Spleen (tissue), 11 donors: ENCODE data around the gene PPP2R5E. TPM values are rescaled to one million over a fixed set of nuclear protein-coding genes. Genes with fewer than 3 reads are reported as not detected.

Experiments used
- DNase-seq: peaks from one replicate; pipeline ENCODE4 v3.0.0-alpha.2; 2020
- H3K27ac ChIP-seq, 8 donors: fragments of 200-600 bp; sonication (generic) in 7 of 8; 1 replicate in 4 of 8; 2 replicates in 4 of 8; pipeline versions ENCODE4 v1.5.0 to v1.8.0; 2016 to 2021; ENCODE audit warnings: inconsistent platforms in 4 of 8, mild to moderate bottlenecking in 4 of 8, moderate library complexity in 1 of 8
- H3K27me3 ChIP-seq, 7 donors: fragments of 200-600 bp; sonication (generic) in 6 of 7; replicated peaks in 1 of 7; 1 replicate in 4 of 7; 2 replicates in 3 of 7; pipeline versions ENCODE4 v1.5.0 to v1.8.0; 2016 to 2021; ENCODE audit warnings: inconsistent platforms in 3 of 7, mild to moderate bottlenecking in 1 of 7
- H3K36me3 ChIP-seq, 6 donors: fragments of 200-600 bp; sonication (generic) in 5 of 6; 1 replicate in 4 of 6; 2 replicates in 2 of 6; pipeline versions ENCODE4 v1.5.0 to v1.8.0; 2016 to 2021; ENCODE audit warnings: inconsistent platforms in 2 of 6
- H3K4me1 ChIP-seq, 6 donors: fragments of 200-600 bp; sonication (generic) in 5 of 6; 1 replicate in 3 of 6; 2 replicates in 3 of 6; pipeline versions ENCODE4 v1.5.0 to v1.8.0; 2016 to 2021; ENCODE audit warnings: inconsistent platforms in 3 of 6
- H3K4me3 ChIP-seq, 8 donors: fragments of 200-600 bp; sonication (generic) in 7 of 8; 1 replicate in 4 of 8; 2 replicates in 4 of 8; pipeline versions ENCODE4 v1.5.0 to v1.8.0; 2016 to 2021; ENCODE audit warnings: inconsistent platforms in 4 of 8, mild to moderate bottlenecking in 4 of 8, moderate library complexity in 2 of 8
- H3K9me3 ChIP-seq, 8 donors: fragments of 200-600 bp; sonication (generic) in 7 of 8; 1 replicate in 4 of 8; 2 replicates in 4 of 8; pipeline versions ENCODE4 v1.5.0 to v1.8.0; 2016 to 2021; ENCODE audit warnings: inconsistent platforms in 4 of 8
- CTCF ChIP-seq, 11 experiments: fragments of 200-600 bp in 7 of 11; fragments of 450-650 bp in 4 of 11; sonication (generic) in 4 of 11; IDR thresholded peaks in 8 of 11; conservative IDR thresholded peaks in 3 of 11; 1 replicate in 7 of 11; 2 replicates in 4 of 11; pipeline versions ENCODE4 v1.4.0 to v1.8.0; 2016 to 2021; ENCODE audit warnings: antibody characterized with exemption in 11 of 11, inconsistent platforms in 4 of 11, mild to moderate bottlenecking in 1 of 11
- POLR2A ChIP-seq, 3 donors: fragments of 450-650 bp; IDR thresholded peaks; one replicate each; pipeline ENCODE4 v1.5.1; 2017; ENCODE audit warnings: antibody characterized with exemption in 3 of 3, mild to moderate bottlenecking in 1 of 3
- POLR2AphosphoS5 ChIP-seq, 3 donors: sonication (generic); formaldehyde crosslinking; IDR thresholded peaks; one replicate each; pipeline ENCODE4 v1.5.1; 2017; ENCODE audit warnings: antibody characterized with exemption in 3 of 3
- WGBS, 5 donors: extraction: QIAGEN DNeasy Blood & Tissue Kit in 3 of 5; methylation state at CpG; one replicate each; pipeline versions ENCODE4 v1.1.5 to v1.1.7; 2013 to 2018; 5-methylcytosine and 5-hydroxymethylcytosine counted together
- intact Hi-C: fragments of 100-400 bp; cut with DNase I; formaldehyde crosslinking; loops from one replicate; pipeline ENCODE4 v1.15.0; 2023; ENCODE audit warnings: low total_unique reads
- polyA plus RNA-seq, 3 donors: library from polyadenylated mRNA; stranded (reverse); fragments of 200-250 nt; gene quantifications; one replicate each; pipeline ENCODE4 v1.2.1, GENCODE V29; 2013
- total RNA-seq, 7 donors: library from RNA; depleted of rRNA in 3 of 7; stranded (reverse); fragments of >200 nt in 3 of 7; fragmentation: NEBNext Ultra II Directional in 4 of 7; extraction: Animal tissue kit (Norgen Biotek cat#: 25700) in 4 of 7; gene quantifications; one replicate each; pipeline versions ENCODE4 v1.1.0 to v1.2.1, GENCODE V29; 2016 to 2021
- donor health status: healthy with polysubstance abuse.
- donor health status: DM: no; HTN: no; CAD: no; lungs with moderate emphysema.
- donor health status: DM: no; HTN: no; CAD: no.
- donor health status: Bipolar disorder and iron deficiency.
- donor health status: healthy.
- donor health status: DM: no; HTN: no; CAD: no.
- donor health status: DM: yes; HTN: yes; CAD: no.

The PPP2R5E gene
- total and polyA plus RNA-seq, 10 donors, result 6.1 to 42.3 (median 29.1) TPM

GRCh38 chr14:63432888-63433552 is 110.2 kb downstream of the PPP2R5E start:
- H3K36me3 ChIP-seq, result no peaks in the 10 kb centered on the region
- peaks cover 13 to 81% (median 47%) of the 10 kb centered on the region in 6 donors for H3K4me1 ChIP-seq
- no peak for TF ChIP-seq CTCF (IDR thresholded peaks at IDR 0.05 in 8 of 11, conservative IDR thresholded peaks at IDR 0.05 in 3 of 11)
- no peak for TF ChIP-seq POLR2A (IDR thresholded peaks at IDR 0.05)
- TF ChIP-seq POLR2AphosphoS5 (IDR thresholded peaks at IDR 0.05), result no peak
- DNase-seq, result no peak
- H3K27me3 ChIP-seq, result no peaks in the 10 kb centered on the region
- no peak overlapping the region for H3K27ac ChIP-seq
- H3K4me3 ChIP-seq, result no peak overlapping the region
- H3K9me3 ChIP-seq, result no peaks in the 10 kb centered on the region
- 90 to 97% (median 95%) methylated on average over 4 of the region's 4 CpGs for WGBS, 5 donors
- intact Hi-C loops, result no loop called here

- Histone ChIP-seq H3K4me1 (peaks cover 8 to 81% (median 39%) of the 10 kb centered on the region in 6 donors), H3K4me3 (no peak overlapping the region), H3K9me3 (no peaks in the 10 kb centered on the region), H3K36me3 (no peaks in the 10 kb centered on the region), H3K27me3 (no peaks in the 10 kb centered on the region), H3K27ac (no peak overlapping the region)
- 82 to 88% (median 83%) methylated on average over 5 of the region's 5 CpGs for WGBS, 5 donors
- TF ChIP-seq CTCF (IDR thresholded peaks at IDR 0.05 in 8 of 11, conservative IDR thresholded peaks at IDR 0.05 in 3 of 11) (no peak), POLR2AphosphoS5 (IDR thresholded peaks at IDR 0.05) (no peak), POLR2A (IDR thresholded peaks at IDR 0.05) (no peak)
- DNase-seq, result no peak
- intact Hi-C loops, result no loop called here
Observed at GRCh38 chr14:63432228-63432627, 110.9 kb downstream of the PPP2R5E start.

GRCh38 chr14:63431466-63431865 is 111.7 kb downstream of the PPP2R5E start:
- WGBS, 5 donors, result 73 to 97% (median 92%) methylated on average over 3 of the region's 3 CpGs
- no peaks in the 10 kb centered on the region for H3K27me3 ChIP-seq
- no peak overlapping the region for H3K4me3 ChIP-seq
- H3K4me1 ChIP-seq, result peaks cover 5 to 73% (median 31%) of the 10 kb centered on the region in 6 donors
- TF ChIP-seq POLR2A (IDR thresholded peaks at IDR 0.05) (no peak), CTCF (IDR thresholded peaks at IDR 0.05 in 8 of 11, conservative IDR thresholded peaks at IDR 0.05 in 3 of 11) (no peak), POLR2AphosphoS5 (IDR thresholded peaks at IDR 0.05) (no peak)
- H3K27ac ChIP-seq, result no peak overlapping the region
- DNase-seq, result no peak
- H3K9me3 ChIP-seq, result no peaks in the 10 kb centered on the region
- H3K36me3 ChIP-seq, result no peaks in the 10 kb centered on the region
- intact Hi-C loops, result no loop called here

GRCh38 chr14:63428486-63428885 is 114.7 kb downstream of the PPP2R5E start:
- intact Hi-C loops, result no loop called here
- Histone ChIP-seq H3K27me3 (no peaks in the 10 kb centered on the region), H3K4me1 (peaks cover 0 to 50% (median 11%) of the 10 kb centered on the region in 6 donors), H3K4me3 (no peak overlapping the region), H3K36me3 (no peaks in the 10 kb centered on the region), H3K9me3 (no peaks in the 10 kb centered on the region), H3K27ac (peak overlapping the region in 1 of 8 donors; percentile 16)
- no peak for DNase-seq
- no peak for TF ChIP-seq CTCF (IDR thresholded peaks at IDR 0.05 in 8 of 11, conservative IDR thresholded peaks at IDR 0.05 in 3 of 11)
- no peak for TF ChIP-seq POLR2A (IDR thresholded peaks at IDR 0.05)
- no peak for TF ChIP-seq POLR2AphosphoS5 (IDR thresholded peaks at IDR 0.05)
- 62 to 83% (median 64%) methylated on average over 1 of the region's 1 CpG for WGBS, 5 donors
